NCI-H1417 treated with DMSO at 0.1 percent for 48 hours (cell line): ENCODE results near the gene PPP1R12C.

Experiments used
- DNase-seq: peaks from one replicate; lab custom pipeline; 2025; lab: John Stamatoyannopoulos, UW

The PPP1R12C gene

DNA sequence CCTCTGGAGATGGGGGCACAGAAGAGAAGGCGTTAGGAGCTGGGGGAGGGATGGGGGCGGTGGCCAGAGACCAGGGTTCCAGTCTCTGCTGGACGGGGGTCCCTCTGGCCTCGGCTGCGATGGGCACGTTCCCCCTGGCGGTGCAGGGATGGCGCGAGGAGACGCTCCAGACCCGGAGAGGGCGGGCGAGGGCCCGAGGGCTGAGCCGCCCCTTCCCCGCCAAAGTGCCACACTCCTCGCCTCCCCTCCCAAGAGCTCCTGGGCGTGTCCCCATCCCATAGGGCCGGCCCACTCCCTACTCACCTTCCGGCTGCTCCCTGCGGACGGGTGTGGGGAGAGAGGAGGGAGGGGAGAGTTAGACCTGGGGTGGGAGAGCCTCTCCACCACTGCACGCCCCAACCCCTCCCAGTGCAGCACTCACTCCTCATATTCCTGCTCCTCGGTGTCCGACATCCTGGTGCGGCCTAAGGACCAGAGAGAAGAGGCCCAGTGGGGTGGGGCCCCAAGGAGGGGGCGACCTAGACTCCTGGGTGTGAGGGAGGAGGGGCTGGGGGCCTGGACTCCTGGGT is 29.4 kb upstream of the PPP1R12C start:
- DNase-seq = no peak

DNA sequence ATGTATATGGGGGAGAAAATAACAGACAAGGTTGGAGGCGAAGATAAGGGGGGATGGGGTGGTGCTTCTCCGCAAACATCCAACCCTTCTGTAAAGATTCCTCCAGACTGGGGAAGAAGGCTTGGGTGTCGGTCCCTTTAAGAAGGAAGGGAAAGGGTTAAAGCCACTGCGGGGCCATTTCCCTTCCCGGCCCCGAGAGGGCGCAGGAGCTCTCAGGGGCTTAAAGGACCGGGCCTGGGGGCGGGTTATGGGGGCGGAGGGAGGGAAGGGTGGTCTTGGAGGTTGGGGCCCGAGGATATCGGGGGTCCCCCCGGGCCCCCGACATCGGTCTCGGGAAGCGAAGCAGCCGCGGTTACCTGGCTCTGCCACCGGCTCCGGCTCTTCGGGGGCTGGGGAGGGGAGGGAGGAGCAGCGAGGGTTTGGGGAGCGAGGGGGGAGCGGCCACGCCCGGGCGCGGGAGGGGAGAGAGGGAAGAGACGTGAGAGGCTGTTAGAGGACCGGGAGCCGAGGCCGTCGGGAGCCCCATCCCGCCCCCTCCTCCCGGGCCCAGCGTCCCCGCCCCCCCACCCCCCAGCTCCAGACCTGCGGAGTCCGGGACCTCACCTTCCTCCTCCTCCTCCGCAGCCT is 28.8 kb upstream of the PPP1R12C start:
- DNase-seq = no peak

DNA sequence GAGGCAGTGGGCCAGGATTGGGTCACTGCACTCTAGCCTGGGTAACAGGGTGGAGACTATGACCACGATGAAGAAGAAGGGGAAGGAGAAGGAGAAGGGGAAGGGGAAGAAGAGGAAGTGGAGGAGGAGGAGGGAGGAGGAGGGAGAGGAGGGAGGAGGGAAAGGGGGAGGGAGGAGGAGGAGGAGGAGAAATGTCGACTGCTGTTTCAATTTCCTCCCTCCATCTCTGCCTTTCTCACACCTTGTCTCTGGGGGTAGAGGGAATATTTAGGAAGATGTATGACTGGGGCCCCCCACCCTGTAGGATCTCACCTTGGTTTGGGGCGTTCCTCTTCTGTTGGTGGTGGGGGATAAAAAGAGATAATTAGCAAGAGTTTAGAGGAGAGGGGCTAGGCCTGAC is 27.8 kb upstream of the PPP1R12C start:
- no peak for DNase-seq

DNA sequence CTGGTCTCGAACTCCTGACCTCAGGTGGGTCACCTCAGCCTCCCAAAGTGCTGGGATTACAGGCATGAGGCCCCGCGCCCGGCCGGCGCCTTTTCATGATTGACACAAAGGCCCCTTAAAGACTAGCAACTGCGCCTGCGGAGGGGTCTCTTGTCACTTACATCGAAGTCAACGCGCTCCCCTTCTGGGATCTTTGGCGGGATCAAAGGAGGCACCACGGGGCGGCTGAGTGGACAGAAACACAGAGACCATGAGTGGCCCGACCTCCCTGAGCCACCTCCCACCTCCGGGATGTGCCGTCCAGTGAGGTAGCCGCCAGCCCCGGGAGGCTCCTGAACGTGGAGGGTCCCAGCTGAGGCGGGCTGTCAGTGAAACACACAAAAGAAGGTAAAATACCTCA is 24.3 kb upstream of the PPP1R12C start:
- no peak for DNase-seq

DNA sequence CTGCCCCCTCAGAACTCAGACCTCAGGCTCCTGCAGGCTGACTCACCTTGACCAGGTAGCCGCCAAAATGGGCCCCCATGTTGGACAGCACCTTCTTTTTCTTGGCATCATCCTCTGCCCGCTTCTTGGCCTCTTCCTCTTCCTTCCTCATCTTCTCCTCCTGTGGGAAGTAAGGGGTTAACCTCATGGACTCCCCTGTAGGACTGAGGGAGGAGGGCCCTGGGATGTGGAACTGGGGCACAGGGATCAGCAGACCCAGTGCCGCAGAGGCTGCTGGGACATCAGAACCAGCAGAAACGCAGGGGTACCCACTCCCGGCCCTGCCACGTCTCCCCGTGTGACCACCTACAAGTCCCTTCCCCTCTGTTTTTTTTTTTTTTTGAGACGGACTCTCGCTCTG is 20.5 kb upstream of the PPP1R12C start:
- no peak for DNase-seq

DNA sequence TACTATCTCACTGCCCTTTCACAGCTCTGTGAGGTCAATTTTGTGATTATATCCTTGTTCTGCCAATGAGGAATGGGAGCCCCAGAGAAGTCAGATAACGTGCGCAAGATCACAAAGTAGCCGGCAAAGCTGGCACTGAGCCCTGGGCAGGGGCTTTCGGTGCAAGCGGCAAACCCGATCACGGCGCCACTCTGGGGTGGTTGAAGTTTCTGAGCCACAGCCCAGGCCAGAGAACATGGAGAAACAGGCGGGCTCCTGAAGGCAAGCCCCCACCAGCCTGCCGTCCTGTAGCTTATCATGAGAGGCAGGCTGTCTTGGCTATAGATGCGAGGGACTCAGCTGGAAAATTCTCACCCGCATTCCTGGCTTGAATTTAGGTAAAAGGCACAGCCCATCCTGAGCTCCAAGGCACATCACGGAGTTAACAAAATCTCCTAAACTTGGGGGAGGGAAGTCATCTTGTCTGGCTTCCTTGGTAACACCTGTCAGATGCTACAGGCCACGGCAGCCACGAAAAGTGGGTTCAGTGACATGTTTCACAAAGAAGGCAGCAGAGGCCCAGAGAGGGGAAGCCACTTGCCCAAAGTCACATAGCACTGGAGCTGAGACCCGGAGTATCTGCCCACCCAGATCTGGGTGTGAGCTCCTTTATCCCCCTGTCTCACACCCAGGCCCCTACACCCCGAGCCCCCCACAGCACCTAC is 19.1 kb upstream of the PPP1R12C start:
- no peak for DNase-seq

DNA sequence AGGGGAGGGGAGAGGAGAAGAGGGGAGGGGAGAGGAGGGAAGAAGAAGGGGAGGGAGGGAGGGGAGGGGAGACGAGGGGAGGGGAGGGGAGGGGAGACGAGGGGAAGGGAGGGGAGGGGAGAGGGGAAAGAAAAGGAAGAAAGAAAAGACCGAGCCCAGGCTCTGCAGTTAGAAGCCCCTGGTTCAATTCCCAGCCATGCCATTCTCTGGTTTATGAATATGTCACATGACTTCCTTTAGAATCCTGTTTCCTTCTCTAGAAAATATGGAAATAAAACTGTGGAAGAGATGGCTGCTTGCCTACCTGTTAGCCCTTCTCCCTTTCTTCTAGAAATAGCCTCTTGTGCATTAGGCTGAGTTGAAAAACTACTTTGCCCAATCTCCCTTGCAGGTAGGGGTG is 17.3 kb upstream of the PPP1R12C start:
- no peak for DNase-seq

DNA sequence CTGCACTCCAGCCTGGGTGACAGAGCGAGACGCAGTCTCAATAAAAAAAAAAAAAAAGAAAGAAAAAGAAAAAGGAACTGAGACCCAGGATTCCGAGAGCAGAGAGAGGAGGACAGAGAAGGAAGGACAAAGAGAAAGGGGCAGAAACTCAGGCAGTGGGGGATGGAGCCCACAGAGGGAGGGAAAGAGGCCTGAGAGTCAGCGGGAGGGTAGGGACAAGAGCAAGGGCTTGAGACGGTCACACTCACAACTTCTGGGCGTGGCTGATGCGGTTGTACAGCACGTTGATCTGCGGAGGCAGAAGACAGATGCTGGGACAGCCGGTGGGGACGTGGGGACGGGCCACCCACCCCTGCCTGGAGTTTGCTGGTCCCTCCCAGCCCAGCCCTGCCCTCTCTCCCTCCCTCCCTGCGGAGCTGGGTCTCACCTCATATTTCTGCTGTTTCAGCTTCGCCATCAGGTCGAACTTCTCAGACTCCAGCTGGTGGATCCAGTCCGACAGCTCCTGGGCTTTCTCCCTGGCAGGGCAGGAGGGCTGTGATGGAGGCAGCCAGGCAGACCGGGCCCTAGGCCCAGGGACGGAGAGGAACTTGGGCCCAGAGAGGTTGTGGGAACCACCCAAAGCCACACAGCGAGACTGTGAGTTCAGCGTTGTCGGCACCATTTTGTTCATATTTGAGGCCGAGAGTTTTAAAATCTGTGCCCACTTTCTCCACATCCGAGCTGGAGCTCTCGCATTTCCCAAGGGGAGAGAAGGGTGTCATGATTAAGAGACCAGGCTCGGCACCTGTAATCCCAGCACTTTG is 16.4 kb upstream of the PPP1R12C start:
- no peak for DNase-seq

DNA sequence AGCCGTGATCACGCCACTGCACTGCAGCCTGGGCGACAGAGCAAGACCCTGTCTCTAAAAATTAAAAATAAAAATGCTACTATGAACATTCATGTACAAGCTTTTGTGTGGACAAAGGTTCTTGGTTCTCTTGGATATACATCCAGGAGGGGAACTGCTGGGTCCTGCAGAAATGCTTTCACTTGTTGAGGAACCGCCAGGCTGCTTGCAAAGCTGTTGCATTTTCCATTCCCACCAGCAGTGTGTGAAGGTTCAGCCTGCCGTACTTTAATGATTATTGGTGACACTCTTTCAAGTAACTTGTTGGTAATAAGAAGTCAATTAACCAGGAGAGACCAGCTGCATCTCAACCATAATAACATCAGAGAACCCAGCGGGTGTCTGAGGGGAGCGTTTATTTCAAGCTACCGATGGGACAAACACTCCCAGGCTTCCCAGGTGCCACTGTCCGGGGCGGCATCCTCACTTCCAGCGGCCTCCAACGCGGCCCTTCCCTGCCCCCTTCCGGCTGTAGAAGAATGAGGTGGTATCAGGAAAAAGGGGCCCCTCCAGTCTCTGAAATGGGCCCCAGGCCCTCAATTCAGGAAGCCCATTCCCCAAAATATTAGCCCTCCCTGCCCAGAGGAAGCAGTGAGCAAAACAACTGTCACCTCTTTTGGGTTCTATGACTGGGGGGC is 15.2 kb upstream of the PPP1R12C start:
- no peak for DNase-seq

DNA sequence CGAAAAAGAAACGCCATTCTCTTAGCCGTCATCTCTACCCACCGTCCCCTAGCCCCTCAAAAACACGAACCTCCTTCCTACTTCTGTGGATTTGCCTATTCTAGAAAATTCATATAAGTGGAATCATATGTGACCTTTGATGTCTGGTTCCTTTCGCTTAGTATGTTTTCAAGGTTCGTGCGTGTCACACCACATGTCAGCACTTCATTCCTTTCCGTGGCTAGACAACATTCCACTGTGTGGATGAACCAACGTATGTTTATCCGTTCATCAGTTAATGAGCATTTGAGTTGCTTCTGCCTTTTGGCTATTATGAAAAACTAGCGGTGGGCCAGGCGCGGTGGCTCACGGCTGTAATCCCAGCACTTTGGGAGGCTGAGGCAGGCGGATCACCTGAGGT is 14.0 kb upstream of the PPP1R12C start:
- no peak for DNase-seq

DNA sequence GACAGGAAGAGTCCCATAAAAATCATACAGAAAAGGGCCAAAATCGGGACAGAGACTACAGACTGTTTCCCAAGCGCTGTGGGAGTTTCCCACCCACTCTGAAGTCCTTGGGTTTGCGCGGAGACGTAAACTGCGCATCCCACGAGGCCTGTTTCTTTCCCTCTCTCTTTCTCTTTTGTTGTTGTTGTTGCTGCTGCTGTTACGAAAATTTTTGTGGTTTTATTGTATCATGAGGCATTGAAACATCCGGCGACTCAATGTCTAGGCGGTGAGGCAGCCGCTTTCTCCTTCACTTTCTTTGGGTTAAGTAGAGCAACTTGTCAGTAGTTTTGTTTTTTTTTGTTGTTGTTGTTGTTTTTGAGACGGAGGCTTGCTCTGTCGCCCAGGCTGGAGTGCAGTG is 1.6 kb upstream of the PPP1R12C start:
- no peak for DNase-seq

DNA sequence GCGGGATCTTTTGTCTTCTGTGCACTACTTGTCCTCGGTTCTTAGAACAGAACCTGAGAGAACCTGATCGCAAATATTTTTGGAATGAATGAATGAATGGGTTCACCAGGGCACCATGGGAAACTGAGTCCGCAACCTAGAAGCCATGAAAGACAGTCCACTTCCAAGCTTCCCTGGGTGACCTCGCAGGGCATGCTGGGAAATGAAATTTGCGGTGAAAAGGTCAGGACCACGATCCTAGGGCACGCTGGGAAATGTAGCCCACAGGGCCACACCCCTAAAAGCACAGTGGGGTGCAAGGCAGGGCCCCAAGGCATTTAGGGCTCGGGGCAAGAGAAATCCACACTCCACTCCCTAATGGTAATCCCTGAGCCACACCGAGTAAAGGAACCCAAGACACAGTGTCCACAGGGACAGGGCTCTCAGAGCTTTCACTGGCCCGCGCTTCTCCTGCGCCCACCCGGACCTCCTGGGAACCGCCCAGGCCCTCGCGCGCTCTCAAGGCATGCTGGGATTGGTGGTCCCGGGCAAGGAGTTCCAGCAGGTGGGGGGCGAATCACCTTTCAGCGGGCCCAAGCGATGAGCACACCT is 1.1 kb upstream of the PPP1R12C start:
- no peak for DNase-seq

DNA sequence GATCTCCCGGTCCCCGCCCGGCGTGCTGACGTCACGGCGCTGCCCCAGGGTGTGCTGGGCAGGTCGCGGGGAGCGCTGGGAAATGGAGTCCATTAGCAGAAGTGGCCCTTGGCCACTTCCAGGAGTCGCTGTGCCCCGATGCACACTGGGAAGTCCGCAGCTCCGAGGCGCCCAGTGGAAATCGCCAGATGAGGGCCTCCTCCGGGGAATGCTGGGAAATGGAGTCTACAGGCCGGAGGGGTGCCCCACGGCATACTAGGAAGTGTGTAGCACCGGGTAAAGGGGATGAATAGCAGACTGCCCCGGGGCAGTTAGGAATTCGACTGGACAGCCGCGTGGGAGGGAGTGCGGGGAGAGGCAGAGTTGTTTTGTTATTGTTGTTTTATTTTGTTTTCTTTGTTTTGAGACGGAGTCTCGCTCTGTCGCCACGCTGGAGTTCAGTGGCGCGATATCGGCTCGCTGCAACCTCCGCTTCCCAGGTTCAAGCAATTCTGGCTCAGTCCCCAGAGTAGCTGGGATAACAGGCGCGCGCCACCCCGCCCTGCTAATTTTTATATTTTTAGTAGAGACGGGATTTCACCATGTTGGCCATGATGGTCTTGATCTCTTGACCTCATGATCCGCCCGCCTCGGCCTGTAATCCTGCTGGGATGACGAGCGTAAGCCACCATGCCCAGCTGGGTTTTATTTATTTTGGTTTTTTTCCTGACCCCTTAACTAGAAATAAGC is 390 bp upstream of the PPP1R12C start:
- DNase-seq = peak; percentile 86

DNA sequence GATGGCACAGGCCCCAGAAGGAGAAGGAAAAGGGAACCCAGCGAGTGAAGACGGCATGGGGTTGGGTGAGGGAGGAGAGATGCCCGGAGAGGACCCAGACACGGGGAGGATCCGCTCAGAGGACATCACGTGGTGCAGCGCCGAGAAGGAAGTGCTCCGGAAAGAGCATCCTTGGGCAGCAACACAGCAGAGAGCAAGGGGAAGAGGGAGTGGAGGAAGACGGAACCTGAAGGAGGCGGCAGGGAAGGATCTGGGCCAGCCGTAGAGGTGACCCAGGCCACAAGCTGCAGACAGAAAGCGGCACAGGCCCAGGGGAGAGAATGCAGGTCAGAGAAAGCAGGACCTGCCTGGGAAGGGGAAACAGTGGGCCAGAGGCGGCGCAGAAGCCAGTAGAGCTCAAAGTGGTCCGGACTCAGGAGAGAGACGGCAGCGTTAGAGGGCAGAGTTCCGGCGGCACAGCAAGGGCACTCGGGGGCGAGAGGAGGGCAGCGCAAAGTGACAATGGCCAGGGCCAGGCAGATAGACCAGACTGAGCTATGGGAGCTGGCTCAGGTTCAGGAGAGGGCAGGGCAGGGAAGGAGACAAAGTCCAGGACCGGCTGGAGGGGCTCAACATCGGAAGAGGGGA is 1.1 kb downstream of the PPP1R12C start:
- DNase-seq = no peak

DNA sequence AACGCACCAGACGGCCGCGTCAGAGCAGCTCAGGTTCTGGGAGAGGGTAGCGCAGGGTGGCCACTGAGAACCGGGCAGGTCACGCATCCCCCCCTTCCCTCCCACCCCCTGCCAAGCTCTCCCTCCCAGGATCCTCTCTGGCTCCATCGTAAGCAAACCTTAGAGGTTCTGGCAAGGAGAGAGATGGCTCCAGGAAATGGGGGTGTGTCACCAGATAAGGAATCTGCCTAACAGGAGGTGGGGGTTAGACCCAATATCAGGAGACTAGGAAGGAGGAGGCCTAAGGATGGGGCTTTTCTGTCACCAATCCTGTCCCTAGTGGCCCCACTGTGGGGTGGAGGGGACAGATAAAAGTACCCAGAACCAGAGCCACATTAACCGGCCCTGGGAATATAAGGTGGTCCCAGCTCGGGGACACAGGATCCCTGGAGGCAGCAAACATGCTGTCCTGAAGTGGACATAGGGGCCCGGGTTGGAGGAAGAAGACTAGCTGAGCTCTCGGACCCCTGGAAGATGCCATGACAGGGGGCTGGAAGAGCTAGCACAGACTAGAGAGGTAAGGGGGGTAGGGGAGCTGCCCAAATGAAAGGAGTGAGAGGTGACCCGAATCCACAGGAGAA is 1.9 kb downstream of the PPP1R12C start:
- no peak for DNase-seq

DNA sequence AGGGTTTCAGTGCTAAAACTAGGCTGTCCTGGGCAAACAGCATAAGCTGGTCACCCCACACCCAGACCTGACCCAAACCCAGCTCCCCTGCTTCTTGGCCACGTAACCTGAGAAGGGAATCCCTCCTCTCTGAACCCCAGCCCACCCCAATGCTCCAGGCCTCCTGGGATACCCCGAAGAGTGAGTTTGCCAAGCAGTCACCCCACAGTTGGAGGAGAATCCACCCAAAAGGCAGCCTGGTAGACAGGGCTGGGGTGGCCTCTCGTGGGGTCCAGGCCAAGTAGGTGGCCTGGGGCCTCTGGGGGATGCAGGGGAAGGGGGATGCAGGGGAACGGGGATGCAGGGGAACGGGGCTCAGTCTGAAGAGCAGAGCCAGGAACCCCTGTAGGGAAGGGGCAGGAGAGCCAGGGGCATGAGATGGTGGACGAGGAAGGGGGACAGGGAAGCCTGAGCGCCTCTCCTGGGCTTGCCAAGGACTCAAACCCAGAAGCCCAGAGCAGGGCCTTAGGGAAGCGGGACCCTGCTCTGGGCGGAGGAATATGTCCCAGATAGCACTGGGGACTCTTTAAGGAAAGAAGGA is 2.8 kb downstream of the PPP1R12C start:
- DNase-seq = no peak

DNA sequence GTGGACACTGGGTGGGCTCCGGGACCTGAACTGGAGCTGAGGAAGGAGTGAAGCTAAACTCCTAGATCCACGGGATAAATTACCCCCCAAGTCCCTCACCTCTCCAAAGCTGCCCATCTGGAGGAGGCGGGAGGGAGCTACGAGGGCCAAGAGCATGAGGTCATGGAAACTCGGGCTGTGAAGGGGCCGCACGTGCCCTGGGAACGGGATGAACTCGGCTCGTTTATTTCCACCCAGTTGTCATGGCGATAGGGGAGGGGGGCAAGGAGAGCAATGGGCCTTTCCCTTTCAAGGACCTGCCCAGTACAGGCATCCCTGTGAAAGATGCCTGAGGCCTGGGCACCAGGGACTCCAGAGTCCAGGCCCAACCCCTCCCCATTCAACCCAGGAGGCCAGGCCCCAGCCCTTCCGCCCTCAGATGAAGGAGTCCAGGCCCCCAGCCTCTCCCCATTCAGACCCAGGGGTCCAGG is 3.8 kb downstream of the PPP1R12C start:
- DNase-seq = no peak

DNA sequence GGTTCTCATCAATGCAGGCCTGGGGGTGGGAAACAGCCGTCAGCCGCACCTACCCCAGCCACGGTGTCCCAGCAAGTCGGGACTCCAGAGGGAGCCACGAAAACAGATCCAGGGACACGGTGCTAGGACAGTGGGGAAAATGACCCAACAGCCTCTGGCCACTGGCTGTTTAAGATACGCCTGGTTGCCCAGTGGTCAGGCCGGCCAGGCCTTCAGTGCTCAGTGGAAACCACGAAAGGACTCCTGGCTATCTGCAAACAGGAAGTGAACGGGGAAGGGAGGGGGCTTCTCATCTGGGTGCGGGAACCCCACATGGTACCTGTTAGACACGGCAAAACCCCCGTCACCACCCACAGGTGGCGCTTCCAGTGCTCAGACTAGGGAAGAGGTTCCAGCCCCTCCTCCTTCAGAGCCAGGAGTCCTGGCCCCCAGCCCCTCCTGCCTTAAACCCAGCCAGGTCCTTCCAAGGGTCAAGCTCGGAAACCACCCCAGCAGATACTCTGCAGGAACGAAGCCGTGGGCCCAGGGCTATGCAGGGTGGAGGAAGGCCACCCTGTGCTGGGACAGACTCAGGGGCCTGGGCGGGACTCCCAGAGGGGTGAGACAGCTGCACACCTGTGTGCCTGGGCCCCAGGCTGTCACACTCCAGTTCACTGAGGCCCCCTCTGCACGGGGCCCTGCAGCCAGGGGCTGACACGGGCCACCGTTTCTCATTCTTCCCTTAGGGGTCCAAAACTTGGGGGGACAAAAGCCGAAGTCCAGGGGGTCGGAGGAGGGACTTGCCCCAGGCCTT is 4.5 kb downstream of the PPP1R12C start:
- DNase-seq = no peak

DNA sequence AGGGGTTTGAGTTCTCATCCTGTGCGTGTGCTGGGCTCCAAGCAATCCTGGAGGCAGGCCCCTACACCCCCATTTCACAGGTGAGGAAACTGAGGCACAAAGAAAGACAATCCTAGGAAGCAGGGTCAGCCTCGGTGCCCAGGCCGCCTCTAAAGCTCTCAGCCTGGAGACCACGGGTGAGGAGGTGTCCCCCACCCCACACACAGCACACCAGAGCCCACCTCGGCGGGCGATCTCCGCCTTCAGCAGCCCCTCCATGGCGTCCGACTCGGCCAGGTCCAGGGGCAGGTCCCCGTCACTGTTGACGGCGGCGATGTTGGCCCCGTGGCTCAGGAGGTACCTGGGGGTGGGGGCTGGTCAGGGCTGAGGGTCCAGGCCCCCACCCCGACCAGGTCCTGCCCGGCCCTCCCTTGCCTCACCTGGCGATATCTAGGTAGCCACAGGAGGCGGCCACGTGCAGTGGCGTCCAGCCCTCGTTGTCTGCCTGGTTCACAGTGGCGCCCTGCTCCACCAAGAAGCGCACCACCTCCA is 5.1 kb downstream of the PPP1R12C start:
- no peak for DNase-seq
